Chondrocyte (in vitro differentiated cells): ENCODE results near the gene IL7R. TPM values are rescaled to one million over a fixed set of nuclear protein-coding genes. Genes with fewer than 3 reads are reported as not detected.

Source experiments
- DNase-seq: peaks from one replicate; pipeline ENCODE4 v3.0.0; 2021; ENCODE audit warnings: mixed read lengths, low spot score
- H3K27ac Mint-ChIP-seq: one replicate; pipeline ENCODE4 v1.8.0; 2021; ENCODE audit warnings: mild to moderate bottlenecking, moderate library complexity, mixed read lengths; ENCODE audit not compliant: unreplicated experiment
- H3K27me3 Mint-ChIP-seq: 2 replicates; pipeline ENCODE4 v1.8.0; 2021; ENCODE audit warnings: low read depth, mixed read lengths
- H3K36me3 Mint-ChIP-seq: 2 replicates; pipeline ENCODE4 v1.8.0; 2021; ENCODE audit warnings: low read depth, mixed read lengths
- H3K4me1 Mint-ChIP-seq: 2 replicates; pipeline ENCODE4 v1.8.0; 2021; ENCODE audit warnings: low read depth, mild to moderate bottlenecking, mixed read lengths
- H3K4me3 Mint-ChIP-seq: one replicate; pipeline ENCODE4 v1.8.0; 2021; ENCODE audit warnings: mild to moderate bottlenecking, moderate library complexity, mixed read lengths; ENCODE audit not compliant: unreplicated experiment
- H3K9me3 Mint-ChIP-seq: 2 replicates; pipeline ENCODE4 v1.8.0; 2021; ENCODE audit warnings: low read depth, mixed read lengths
- total RNA-seq: library from RNA; stranded (reverse); gene quantifications from 3 replicates; pipeline ENCODE4 v1.2.1, GENCODE V29; 2021
- TF ChIP-seq, protein P1 (sequence below): fragments of 200-600 bp; sonication (generic); IDR thresholded peaks from 2 replicates; pipeline ENCODE4 v1.5.0; 2021; ENCODE audit warnings: antibody characterized with exemption, mild to moderate bottlenecking, moderate library complexity

IL7R gene
- total RNA-seq, 1 donor from 2014 or later, result 0.50 TPM

- Mint-ChIP-seq H3K9me3 (peaks cover 18% of the 10 kb centered on the region), H3K4me3 (no peak overlapping the region), H3K27me3 (no peaks in the 10 kb centered on the region), H3K4me1 (no peaks in the 10 kb centered on the region), H3K36me3 (peaks cover 2% of the 10 kb centered on the region), H3K27ac (no peak overlapping the region)
- DNase-seq, result no peak
- TF ChIP-seq, protein P1, sequence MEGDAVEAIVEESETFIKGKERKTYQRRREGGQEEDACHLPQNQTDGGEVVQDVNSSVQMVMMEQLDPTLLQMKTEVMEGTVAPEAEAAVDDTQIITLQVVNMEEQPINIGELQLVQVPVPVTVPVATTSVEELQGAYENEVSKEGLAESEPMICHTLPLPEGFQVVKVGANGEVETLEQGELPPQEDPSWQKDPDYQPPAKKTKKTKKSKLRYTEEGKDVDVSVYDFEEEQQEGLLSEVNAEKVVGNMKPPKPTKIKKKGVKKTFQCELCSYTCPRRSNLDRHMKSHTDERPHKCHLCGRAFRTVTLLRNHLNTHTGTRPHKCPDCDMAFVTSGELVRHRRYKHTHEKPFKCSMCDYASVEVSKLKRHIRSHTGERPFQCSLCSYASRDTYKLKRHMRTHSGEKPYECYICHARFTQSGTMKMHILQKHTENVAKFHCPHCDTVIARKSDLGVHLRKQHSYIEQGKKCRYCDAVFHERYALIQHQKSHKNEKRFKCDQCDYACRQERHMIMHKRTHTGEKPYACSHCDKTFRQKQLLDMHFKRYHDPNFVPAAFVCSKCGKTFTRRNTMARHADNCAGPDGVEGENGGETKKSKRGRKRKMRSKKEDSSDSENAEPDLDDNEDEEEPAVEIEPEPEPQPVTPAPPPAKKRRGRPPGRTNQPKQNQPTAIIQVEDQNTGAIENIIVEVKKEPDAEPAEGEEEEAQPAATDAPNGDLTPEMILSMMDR, result no peak
Measured at GRCh38 chr5:35908814-35909213, 52.1 kb downstream of the IL7R start.

- Mint-ChIP-seq H3K9me3 (peaks cover 23% of the 10 kb centered on the region), H3K4me1 (peaks cover 23% of the 10 kb centered on the region), H3K4me3 (no peak overlapping the region), H3K27ac (peak overlapping the region; percentile 23), H3K36me3 (peaks cover 4% of the 10 kb centered on the region), H3K27me3 (no peaks in the 10 kb centered on the region)
- TF ChIP-seq, protein P1, result no peak
- DNase-seq, result no peak
Measured at GRCh38 chr5:35919191-35919590, 62.5 kb downstream of the IL7R start.

GRCh38 chr5:35920890-35921289 is 64.2 kb downstream of the IL7R start:
- Mint-ChIP-seq H3K27me3 (peaks cover 6% of the 10 kb centered on the region), H3K36me3 (no peaks in the 10 kb centered on the region), H3K4me3 (no peak overlapping the region), H3K9me3 (peaks cover 13% of the 10 kb centered on the region), H3K27ac (no peak overlapping the region), H3K4me1 (peaks cover 36% of the 10 kb centered on the region)
- TF ChIP-seq, protein P1, result peak; percentile 65
- DNase-seq, result no peak

- Mint-ChIP-seq H3K27me3 (peaks cover 11% of the 10 kb centered on the region), H3K36me3 (no peaks in the 10 kb centered on the region), H3K4me1 (peaks cover 42% of the 10 kb centered on the region), H3K27ac (no peak overlapping the region), H3K4me3 (no peak overlapping the region), H3K9me3 (peaks cover 6% of the 10 kb centered on the region)
- no peak for DNase-seq
- TF ChIP-seq, protein P1, result no peak
Measured at GRCh38 chr5:35921930-35922329, 65.2 kb downstream of the IL7R start.

DNA sequence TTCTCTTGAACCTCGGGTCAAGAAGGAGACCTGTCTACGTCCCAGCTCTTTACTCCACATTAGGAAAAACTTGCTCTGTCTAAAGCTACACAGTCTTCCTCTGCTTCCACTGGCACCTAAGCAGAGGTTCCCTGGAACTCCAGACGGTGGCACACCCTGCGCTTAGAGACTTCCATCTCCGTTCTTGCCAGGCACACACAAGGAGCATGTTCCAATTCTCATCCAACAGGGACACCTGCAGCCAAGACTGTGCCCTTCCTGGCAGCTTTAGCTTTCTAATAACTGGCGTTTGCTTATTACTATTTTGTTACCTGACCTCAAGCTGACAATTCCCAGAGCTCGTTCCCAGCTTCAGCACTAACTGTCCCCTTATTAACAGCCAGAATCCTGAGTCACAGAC is 65.8 kb downstream of the IL7R start:
- Mint-ChIP-seq H3K9me3 (peaks cover 6% of the 10 kb centered on the region), H3K4me1 (peaks cover 42% of the 10 kb centered on the region), H3K36me3 (no peaks in the 10 kb centered on the region), H3K27ac (no peak overlapping the region), H3K4me3 (no peak overlapping the region), H3K27me3 (peaks cover 15% of the 10 kb centered on the region)
- TF ChIP-seq, protein P1, result no peak
- no peak for DNase-seq
